Measurements from ENCODE around the gene FLYWCH2. TPM values are rescaled to one million over a fixed set of nuclear protein-coding genes. Genes with fewer than 3 reads are reported as not detected.

FLYWCH2 gene
- total RNA-seq, 1 donor from 2014 or later = 24.9 TPM

DNA sequence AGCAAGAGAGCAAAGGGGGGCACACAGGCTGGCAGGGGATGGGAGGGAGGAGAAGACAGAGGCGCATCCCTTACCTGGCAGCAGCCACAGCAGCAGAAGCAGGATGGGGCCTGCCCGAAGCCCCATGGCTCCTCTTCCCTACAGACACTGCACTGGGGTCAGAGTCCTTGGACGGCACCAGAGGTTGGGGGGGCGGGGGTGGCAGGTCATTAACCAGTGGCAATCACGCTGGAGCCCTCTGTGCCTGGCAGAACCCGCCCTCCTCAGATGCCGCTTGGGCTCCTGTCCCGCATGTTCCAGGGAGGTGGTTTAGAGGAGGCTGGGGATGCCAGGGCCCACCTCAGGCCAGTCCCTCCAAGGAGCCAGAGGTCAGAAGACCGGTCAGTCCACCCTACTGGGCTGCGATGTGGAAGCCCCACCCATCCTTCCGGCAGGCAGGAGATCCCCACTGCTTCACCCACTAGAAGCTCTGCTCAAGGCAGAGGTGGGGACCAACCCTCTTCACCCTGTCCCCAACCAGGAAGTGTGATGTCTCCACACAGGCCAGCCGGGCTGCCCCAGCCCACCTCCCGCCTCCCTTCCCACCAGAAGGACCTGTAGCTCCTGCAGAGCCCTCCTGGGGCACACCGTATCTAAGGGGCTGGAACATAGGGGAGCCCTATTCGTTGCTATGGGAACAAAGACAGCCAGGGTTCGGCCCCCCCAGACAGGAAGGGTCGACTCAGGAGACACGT lies 41.2 kb upstream of the FLYWCH2 start:
- TF ChIP-seq, protein P1, sequence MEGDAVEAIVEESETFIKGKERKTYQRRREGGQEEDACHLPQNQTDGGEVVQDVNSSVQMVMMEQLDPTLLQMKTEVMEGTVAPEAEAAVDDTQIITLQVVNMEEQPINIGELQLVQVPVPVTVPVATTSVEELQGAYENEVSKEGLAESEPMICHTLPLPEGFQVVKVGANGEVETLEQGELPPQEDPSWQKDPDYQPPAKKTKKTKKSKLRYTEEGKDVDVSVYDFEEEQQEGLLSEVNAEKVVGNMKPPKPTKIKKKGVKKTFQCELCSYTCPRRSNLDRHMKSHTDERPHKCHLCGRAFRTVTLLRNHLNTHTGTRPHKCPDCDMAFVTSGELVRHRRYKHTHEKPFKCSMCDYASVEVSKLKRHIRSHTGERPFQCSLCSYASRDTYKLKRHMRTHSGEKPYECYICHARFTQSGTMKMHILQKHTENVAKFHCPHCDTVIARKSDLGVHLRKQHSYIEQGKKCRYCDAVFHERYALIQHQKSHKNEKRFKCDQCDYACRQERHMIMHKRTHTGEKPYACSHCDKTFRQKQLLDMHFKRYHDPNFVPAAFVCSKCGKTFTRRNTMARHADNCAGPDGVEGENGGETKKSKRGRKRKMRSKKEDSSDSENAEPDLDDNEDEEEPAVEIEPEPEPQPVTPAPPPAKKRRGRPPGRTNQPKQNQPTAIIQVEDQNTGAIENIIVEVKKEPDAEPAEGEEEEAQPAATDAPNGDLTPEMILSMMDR (IDR thresholded peaks at IDR 0.05; ENCODE audit: unreplicated experiment) = no peak

DNA sequence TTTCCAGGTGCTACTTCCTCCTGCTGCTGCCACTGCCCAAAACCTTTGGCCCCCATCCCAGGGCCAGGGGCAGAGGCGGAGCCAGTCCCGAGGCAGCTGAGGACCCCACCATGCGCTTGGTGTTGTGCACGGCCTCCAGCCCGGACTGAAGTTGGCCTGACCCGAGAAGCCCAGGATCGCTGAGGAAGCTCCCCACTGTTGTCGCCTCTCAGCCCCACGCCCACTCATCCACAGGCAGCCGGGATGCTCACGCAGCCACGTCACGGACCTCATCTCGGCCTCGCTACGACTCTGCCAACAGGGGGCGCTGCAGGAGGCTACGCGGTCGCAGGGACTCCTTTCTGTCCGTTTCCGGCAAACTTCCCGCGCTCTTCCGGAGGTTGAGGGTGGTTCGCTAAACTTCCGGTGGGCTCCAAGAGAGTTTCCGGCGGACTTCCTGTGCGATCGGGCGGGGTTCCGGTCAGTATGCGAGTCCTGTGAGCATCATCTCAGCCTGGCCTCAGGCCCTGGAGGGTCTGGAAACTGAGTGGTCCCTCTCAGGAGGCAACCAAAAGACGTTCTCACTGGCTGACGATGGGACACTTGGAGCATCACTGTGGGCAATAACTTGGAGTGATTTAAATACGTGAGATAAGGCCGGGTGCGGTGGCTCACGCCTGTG lies 40.5 kb upstream of the FLYWCH2 start:
- Mint-ChIP-seq H3K27me3 (ENCODE audit: unreplicated experiment) (peaks cover 6% of the 10 kb centered on the region), H3K4me3 (ENCODE audit: unreplicated experiment) (no peak overlapping the region), H3K4me1 (ENCODE audit: unreplicated experiment) (peaks cover 4% of the 10 kb centered on the region), H3K27ac (ENCODE audit: unreplicated experiment) (peak overlapping the region; percentile 39), H3K36me3 (ENCODE audit: low read depth, unreplicated experiment) (peaks cover 2% of the 10 kb centered on the region), H3K9me3 (ENCODE audit: unreplicated experiment) (no peaks in the 10 kb centered on the region)
- TF ChIP-seq, protein P1 (IDR thresholded peaks at IDR 0.05; ENCODE audit: unreplicated experiment) = peak; percentile 72
- DNase-seq (ENCODE audit: low spot score) = peak; percentile 65

More for the DNA sequence above, 41.2 kb upstream of the FLYWCH2 start:
- Mint-ChIP-seq H3K27ac (ENCODE audit: unreplicated experiment) (no peak overlapping the region), H3K27me3 (ENCODE audit: unreplicated experiment) (peaks cover 10% of the 10 kb centered on the region), H3K9me3 (ENCODE audit: unreplicated experiment) (no peaks in the 10 kb centered on the region), H3K4me3 (ENCODE audit: unreplicated experiment) (no peak overlapping the region), H3K4me1 (ENCODE audit: unreplicated experiment) (peaks cover 9% of the 10 kb centered on the region), H3K36me3 (ENCODE audit: low read depth, unreplicated experiment) (peaks cover 9% of the 10 kb centered on the region)
- DNase-seq (ENCODE audit: low spot score) = no peak

DNA sequence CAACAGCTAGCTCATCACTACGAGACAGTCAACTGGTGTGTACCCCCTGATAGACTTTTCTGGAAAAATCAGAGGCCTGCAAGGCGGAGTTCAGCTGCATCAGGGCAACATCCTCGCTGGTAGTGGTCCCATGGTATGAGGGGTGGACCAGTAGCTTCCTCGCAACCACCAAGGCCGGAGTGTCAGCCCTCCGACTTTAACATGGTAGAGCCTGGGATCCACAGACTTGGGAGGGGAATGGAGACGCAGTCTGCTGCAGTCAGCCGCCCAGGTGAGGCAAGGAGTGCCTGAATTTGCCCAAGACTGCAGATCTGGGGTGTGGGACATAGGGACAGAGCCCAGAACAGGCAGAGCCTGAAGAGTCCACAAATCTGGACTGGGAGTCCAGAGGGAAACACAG lies 39.5 kb upstream of the FLYWCH2 start:
- TF ChIP-seq, protein P1 (IDR thresholded peaks at IDR 0.05; ENCODE audit: unreplicated experiment) = no peak
- H3K36me3 Mint-ChIP-seq (ENCODE audit: low read depth, unreplicated experiment) = no peaks in the 10 kb centered on the region
- DNase-seq (ENCODE audit: low spot score) = no peak

DNA sequence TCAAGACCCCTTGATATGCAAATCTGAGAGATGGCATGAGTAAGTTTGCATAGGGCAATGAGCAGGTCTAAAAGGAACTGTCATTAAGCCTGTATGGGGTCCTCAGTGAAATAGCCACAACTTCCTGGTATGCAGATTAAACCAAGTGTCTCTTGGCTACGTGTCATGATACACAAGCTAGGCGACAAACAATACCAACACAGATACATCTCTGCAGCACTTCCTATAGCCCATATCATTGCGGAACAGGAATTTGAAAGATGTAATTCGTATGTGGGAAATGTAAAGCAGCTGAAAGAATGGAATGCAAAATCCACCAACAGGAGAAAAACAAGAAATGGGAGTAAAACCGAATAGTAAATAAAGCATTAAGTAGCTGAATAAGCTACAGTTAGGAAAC lies 37.9 kb upstream of the FLYWCH2 start:
- Mint-ChIP-seq H3K27ac (ENCODE audit: unreplicated experiment) (no peak overlapping the region), H3K27me3 (ENCODE audit: unreplicated experiment) (peaks cover 2% of the 10 kb centered on the region), H3K36me3 (ENCODE audit: low read depth, unreplicated experiment) (no peaks in the 10 kb centered on the region), H3K4me3 (ENCODE audit: unreplicated experiment) (no peak overlapping the region), H3K4me1 (ENCODE audit: unreplicated experiment) (peaks cover 3% of the 10 kb centered on the region), H3K9me3 (ENCODE audit: unreplicated experiment) (no peaks in the 10 kb centered on the region)
- TF ChIP-seq, protein P1 (IDR thresholded peaks at IDR 0.05; ENCODE audit: unreplicated experiment) = no peak
- DNase-seq (ENCODE audit: low spot score) = no peak

More for the DNA sequence above, 39.5 kb upstream of the FLYWCH2 start:
- Mint-ChIP-seq H3K4me1 (ENCODE audit: unreplicated experiment) (peaks cover 3% of the 10 kb centered on the region), H3K27ac (ENCODE audit: unreplicated experiment) (no peak overlapping the region), H3K27me3 (ENCODE audit: unreplicated experiment) (peaks cover 2% of the 10 kb centered on the region), H3K9me3 (ENCODE audit: unreplicated experiment) (no peaks in the 10 kb centered on the region), H3K4me3 (ENCODE audit: unreplicated experiment) (no peak overlapping the region)
